ENCODE data around the gene CACNG7.
A peak's percentile ranks its signal among the peaks of the same experiment; 100 is the strongest.

Gene CACNG7

DNA sequence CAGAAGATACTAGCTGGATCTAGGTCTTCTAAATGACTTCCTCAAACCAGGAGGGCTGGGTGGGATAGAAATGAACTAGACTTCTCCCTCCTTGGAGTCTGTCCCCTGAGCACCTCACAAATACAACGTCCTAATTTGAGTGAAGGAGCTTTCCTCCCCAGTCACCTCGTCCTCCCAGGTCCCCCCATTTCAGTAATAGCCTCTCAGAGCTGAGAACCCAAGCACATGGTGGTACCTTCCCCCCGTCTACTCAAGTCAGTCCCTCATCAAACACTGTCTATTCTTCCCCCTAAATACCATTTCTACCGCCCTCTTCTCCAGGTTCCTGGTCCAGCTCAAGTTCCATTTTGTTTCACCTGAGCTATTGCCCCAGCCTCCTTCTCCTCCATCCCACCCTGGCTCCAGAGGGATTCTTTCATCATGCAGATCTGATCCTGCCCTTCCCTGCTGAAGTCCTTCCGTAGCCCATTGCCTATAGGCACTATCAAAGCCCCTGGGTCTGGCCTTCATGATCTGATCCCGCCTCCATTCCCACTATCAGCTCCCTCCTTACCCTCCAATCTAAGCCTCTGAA is 32.3 kb upstream of the CACNG7 start:
- DNase-seq (ENCODE audit: low read depth, low spot score), result no peak
- no peak overlapping the region for H3K4me3 ChIP-seq (ENCODE audit: low read length)

DNA sequence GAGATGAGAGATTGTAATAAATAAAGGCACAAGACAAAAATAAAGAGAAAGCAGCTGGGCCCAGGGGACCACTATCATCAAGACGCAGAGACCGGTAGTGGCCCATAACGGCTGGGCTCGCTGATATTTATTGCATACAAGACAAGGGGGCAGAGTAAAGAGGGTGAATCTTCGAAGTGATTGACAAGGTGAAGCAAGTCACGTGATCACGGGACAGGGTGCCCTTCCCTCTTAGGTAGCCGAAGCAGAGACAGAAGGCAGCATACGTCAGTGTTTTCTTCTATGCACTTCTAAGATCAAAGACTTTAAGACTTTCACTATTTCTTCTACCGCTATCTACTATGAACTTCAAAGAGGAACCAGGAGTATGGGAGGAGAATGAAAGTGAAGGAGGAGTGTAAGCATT is 31.7 kb upstream of the CACNG7 start:
- no peak for DNase-seq (ENCODE audit: low read depth, low spot score)
- no peak overlapping the region for H3K4me3 ChIP-seq (ENCODE audit: low read length)

DNA sequence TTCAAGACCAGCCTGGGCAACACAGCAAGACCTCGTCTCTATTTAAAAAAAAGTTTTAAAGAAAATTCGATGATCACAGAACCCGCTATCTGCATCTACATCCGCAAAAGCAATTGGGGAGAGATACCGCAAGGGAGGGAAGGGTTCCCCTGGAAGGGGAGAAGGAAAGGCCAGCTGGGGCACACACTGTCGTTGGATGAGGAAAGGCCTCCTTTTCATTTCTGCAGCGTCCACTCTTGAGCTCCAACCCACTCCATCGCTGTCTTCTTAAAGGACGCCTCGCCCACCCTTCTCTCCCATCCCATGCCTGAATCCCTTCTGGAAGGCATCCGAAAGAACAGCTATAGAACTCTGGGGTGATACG is 30.3 kb upstream of the CACNG7 start:
- peak overlapping the region; percentile 60 for H3K4me3 ChIP-seq (ENCODE audit: low read length)
- no peak for DNase-seq (ENCODE audit: low read depth, low spot score)

DNA sequence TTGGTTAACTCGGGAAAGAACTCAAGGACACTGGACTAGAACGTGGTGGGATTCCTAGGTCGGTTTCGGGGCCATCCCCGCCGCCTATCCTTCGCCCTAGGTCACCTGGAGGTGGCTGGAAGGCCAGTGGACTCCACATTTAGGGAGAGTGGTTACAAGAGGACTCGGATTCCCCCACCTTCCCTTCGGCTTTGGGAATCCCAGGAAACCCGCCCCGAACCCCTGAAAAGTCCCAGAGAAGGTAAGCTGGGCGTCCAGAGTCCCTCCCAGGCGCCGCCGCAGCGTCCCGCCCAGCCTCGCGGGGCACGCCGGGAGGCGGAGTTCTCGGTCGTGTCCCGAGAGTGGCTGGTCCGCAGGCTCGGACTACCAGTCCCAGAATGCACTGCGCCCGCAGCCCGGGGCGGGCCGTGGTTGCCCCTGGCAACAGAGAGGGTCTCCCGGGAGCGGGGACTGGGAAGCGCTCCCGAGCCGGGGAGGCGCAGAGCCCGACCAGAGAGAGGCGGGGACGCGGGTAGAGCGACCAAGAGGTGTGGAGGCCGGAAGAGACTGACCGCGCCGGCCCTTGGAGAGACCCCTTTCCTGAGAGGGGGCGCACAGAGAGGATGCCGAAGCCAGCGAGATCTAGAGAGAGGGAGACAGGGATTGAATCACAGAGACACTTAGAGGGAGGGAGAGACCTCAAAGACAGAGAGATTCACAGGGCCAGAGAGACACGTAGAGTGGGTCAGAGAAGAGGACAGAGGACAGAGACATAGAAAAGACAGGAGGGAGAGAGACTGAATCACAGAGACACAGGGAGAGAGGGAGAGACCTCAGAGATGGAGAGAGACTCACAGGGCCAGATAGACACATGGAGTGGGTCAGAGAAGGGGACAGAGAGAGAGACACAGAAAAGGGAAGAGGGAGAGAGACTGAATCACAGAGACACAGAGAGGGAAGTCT is 29.7 kb upstream of the CACNG7 start:
- DNase-seq (ENCODE audit: low read depth, low spot score), result peak; percentile 75
- peak overlapping the region; percentile 60 for H3K4me3 ChIP-seq (ENCODE audit: low read length)

DNA sequence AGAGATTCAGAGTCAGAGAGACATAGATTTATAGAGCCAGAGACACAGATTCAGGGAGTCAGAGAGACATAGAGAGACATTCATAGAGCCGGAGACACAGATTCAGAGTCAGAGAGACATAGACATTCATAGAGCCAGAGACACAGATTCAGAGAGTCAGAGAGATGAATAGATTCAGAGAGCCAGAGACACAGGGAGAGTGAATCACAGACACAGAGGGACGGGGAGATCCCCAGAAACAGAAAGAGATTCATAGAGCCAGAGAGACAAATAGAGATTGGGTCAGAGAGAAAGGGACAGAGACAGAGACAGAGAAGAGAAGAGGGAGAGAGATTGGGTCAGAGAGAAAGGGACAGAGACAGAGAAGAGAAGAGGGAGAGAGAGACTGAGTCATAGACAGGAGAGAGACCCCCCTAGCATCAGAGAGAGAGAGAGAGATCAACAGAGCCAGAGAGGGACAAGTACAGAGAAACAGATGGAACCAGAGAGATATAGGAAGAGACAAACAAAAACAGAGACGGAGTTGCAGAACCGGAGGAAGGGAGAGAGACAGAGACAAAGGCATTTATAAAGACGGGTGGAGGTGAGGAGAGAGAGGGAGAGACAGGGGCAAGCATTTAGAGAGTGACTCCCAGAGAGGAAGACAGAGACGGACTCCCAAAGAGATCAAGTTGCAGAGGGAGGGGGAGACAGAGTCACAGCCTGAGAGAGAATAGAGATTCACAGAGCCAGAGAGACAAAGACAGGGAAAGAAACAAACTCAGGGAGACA is 28.2 kb upstream of the CACNG7 start:
- DNase-seq (ENCODE audit: low read depth, low spot score), result no peak
- H3K4me3 ChIP-seq (ENCODE audit: low read length), result peak overlapping the region; percentile 54

DNA sequence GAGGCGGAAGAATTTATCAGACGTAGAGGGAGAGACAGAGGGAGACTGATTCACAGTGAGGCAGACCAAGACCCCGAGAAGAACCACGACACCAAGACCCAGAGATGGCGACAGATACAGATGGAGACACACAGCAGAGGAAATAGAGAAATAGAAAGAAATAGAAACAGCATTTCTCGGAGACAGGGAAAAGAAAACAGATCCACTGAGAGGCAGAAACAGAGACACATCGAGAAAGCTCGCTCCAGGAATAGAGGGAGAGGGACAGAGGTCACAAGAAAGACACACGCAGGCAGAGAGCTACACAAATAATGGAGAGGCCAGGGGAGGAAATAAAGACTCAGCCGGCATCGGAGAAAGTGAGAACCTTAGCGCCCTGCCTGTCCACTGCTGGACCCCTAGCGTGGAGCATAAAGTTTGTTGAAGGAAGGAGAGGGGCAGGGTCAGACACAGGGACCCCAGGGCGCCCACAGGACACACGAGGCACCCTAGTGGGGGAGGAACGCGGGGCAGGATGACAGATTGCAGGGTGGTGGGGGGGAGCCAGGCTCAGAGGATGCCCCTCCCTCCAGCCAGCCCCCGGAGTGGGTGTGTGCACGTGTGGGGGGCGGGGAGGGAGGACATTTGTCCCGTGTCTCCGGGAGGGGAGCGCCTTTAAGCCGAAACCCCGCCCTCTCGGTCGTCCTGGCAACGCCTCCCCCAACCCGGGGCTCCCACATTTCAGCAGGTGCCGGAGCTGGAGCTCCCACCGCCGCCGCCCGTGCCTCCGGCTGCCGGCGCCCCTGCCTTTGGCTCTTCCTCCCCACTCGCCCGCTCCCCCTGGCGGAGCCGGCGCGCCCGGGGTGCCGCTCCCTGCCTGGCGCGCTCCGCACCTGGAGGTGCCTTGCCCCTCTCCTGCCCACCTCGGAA is 27.3 kb upstream of the CACNG7 start, which contains the start of gene PRKCG:
Gene PRKCG (plus strand): TSS at position 716 of the 909 bp plus-strand sequence. CDS start 298 bp downstream, outside the sequence.
- peak; percentile 81 for DNase-seq (ENCODE audit: low read depth, low spot score)
- H3K4me3 ChIP-seq (ENCODE audit: low read length), result peak within 1 kb of the TSS; percentile 54

DNA sequence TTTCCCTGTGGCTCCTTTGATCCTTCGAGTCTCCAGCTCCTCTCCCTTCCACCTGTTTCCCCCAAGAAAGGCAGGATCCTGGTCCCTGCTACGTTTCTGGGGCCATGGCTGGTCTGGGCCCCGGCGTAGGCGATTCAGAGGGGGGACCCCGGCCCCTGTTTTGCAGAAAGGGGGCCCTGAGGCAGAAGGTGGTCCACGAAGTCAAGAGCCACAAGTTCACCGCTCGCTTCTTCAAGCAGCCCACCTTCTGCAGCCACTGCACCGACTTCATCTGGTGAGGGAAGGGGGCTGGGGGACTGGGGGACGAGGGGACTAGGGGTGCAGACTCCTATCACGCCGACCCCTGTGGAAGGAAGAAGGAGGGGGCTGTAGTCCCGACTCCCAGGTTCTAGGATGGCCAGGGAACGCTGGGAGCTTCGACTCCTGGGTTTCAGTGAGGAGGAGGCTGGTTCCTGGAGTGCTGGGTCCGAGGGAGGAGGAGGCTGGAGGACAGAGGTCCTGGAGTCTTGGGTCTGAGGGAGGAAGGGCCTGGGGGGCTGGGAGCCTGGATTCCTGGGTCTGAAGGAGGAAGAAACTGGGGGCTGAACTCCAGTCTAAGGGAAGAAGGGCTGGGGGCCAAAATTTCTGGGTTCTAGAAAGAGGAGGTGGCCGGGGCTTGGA is 26.6 kb upstream of the CACNG7 start:
- no peak for DNase-seq (ENCODE audit: low read depth, low spot score)
- H3K4me3 ChIP-seq (ENCODE audit: low read length), result peak overlapping the region; percentile 54

DNA sequence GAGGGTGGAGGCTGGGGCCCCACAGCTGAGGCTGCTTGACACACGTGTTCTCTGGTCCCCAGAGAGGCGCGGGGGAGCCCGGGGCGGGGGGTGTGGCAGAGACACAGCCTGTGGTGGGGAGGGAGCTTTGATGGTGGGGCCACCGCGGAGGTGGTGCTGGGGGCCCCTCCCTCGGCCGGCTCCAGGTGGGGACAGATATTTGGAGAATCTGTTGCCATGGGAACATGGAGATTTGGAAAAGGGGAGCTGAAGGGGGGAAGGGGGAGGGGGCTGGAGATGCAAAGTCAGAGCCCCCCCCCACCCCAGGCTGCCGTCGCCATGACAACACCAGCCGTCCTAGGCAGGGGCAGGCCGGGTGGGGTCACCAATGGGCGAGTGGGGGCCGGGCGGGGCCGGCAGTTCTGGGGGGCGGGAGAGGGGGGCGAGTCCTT is 25.8 kb upstream of the CACNG7 start:
- DNase-seq (ENCODE audit: low read depth, low spot score), result no peak
- H3K4me3 ChIP-seq (ENCODE audit: low read length), result no peak overlapping the region

DNA sequence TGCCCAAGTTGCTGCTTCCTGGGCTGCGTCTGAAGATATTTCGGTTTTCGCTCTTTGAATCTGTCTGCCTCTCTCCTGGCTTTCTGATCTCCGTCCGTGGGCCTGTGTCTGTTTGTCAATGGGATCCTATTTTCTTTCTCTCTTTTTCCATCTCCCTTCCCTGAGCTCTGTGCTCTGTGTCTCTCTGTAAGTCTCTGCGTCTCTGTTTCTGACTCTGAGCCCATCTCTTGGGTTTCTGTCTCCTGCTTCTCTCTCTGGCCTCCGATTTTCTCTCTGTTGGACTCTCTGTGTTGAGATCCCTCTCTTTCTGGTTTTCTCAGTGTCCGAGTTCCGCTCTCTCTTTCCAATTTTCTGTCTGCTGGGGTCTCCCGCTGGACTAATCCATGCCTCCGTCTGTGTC is 25.3 kb upstream of the CACNG7 start:
- no peak for DNase-seq (ENCODE audit: low read depth, low spot score)
- H3K4me3 ChIP-seq (ENCODE audit: low read length), result no peak overlapping the region

DNA sequence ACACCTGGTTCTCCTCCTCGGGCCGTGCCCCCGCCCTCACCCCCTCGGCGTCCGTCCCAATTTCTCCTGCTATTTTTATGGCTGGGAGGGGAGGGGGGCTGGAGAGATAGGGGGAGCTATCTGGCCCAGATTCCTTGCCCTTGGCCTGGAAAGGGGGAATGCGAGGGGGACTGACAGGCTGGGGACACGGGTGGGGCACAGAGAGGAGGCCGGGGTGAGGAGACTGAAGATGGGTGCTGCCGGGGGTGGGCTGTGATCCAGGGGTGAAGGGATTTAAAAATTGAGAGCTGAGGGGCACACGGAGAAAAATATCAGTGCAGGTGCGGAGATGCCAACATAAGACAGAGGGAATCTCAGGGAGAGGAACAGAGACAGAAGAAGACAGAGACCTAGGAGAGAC is 24.8 kb upstream of the CACNG7 start:
- H3K4me3 ChIP-seq (ENCODE audit: low read length), result no peak overlapping the region
- DNase-seq (ENCODE audit: low read depth, low spot score), result no peak

DNA sequence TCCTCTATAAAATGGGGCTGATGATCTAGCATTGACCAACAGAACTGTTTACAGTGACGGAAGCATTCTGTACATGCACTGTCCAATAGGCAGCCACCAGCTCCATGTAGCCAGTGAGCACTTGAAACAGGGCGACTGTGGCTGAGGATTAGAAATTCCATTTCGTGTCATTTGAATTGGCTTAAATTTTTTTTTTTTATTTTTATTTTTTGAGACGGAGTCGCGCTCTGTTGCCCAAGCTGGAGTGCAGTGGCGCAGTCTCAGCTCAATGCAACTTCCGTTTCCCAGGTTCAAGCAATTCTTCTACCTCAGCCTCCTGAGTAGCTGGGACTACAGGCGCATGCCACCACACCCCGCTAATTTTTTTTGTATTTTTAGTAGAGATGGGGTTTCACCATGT is 24.0 kb upstream of the CACNG7 start:
- no peak overlapping the region for H3K4me3 ChIP-seq (ENCODE audit: low read length)
- no peak for DNase-seq (ENCODE audit: low read depth, low spot score)

DNA sequence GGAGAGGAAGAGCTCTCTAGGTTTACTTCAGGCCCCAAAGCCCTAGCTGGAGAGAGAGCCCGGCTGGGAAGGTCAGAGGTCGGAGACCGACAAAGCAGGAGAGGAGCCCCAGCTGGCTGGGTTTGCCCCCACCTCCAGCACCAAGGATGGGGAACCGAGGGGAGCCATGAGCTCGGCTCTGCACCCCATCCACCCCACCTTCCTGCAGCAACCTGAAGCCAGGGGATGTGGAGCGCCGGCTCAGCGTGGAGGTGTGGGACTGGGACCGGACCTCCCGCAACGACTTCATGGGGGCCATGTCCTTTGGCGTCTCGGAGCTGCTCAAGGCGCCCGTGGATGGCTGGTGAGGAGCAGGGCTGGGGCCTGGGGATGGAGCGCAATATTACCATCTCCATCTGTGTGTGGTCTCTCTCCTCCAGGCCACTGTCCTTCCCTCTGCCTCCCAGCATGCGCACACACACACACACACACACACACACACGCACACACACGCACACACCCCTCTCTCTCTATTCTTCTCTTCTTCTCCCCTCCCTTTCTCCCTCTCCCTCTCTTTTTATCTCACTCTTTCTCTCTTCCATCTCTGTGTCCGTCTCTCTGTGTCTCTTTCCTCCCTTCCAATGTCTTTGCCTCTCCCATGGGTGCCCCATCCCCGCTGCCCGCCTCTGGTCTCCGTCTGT is 16.6 kb upstream of the CACNG7 start:
- no peak overlapping the region for H3K4me3 ChIP-seq (ENCODE audit: low read length)
- DNase-seq (ENCODE audit: low read depth, low spot score), result no peak

DNA sequence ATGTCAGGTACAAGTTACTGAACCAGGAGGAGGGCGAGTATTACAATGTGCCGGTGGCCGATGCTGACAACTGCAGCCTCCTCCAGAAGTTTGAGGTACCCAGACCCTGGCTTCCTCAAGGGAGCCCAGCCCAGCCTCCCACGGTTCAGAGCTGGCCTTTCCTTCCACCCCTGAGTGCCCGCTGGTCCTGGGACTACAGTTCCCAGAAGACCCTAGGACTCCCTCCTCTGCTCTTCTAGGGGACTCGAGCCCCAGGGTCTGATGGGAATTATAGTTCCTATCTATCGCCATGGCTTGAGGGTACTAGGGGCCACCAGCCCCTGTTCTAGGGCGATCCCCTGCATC is 16.1 kb upstream of the CACNG7 start:
- no peak for DNase-seq (ENCODE audit: low read depth, low spot score)
- no peak overlapping the region for H3K4me3 ChIP-seq (ENCODE audit: low read length)

DNA sequence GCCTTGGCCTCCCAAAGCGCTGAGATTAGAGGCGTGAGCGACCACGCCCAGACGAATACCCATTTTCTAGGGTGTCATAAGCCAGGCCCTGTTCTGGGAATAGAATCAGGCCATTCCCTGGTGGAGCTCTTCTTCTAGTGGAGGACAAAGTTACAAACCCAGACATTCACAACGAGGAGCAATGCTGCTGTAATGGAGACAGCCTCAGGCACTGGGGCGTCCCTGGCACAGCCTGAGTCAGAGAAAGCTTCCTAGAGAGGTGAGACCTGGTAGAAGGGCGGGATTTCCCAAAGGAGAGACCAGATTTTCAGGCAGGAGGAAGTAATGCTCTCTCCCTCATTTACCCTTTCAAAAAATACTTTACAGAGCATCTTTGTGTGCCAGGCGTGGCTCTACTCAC is 14.4 kb upstream of the CACNG7 start:
- no peak overlapping the region for H3K4me3 ChIP-seq (ENCODE audit: low read length)
- no peak for DNase-seq (ENCODE audit: low read depth, low spot score)

DNA sequence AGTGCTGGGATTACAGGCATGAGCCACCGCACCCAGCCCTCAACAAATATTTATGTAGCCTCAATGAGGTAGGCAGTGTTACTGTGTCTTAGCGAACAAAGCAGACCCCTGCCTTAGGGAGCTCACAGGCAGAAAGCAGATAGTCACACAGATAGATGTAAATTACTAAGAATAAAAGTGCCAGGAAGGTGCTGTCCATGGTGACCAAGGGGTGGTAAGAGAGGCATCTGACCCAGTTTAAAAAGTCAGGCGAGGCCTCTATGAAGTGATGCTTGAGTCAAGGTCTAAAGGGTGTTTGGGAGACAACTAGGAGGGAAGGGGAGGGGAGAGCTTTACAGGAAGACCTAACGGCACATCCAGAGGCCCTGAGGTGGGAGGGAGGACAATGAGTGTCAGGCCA is 12.4 kb upstream of the CACNG7 start:
- no peak overlapping the region for H3K4me3 ChIP-seq (ENCODE audit: low read length)
- DNase-seq (ENCODE audit: low read depth, low spot score), result no peak

DNA sequence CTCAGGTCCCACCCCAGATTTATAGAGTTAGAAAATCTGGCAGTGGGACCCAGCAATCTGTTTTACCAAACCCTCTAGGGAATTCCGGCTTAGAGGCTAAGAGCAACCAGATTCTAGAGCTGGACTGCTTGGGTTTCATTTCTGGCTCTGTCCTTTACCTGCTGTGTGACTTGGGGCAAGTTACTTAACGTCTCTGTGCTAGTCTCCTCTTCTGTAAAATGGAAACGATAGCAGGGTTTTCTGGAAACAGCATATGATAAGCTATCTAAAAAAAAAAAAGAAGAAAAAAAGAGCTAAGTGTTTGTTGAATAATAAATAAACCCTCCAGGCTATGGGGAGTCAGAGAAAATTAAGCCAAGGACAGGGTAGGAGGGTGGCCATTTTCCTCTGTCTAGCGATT is 11.6 kb upstream of the CACNG7 start:
- DNase-seq (ENCODE audit: low read depth, low spot score), result no peak
- no peak overlapping the region for H3K4me3 ChIP-seq (ENCODE audit: low read length)

DNA sequence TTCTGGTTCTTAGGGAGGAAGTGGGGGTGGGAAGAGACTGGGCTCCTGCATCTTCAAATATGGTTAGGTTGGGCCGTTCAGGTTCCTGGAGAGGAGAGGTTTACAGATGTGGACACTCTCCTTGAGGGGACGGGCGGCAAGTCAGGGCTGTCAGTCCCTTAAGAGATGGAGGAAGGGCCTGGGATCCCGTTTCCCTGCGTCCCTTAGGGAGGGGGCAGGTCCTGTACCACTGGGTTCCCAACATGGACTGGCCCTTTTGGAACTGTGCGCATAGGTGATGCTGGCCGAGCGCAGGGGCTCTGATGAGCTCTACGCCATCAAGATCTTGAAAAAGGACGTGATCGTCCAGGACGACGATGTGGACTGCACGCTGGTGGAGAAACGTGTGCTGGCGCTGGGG is 10.9 kb upstream of the CACNG7 start:
- DNase-seq (ENCODE audit: low read depth, low spot score), result no peak
- no peak overlapping the region for H3K4me3 ChIP-seq (ENCODE audit: low read length)
